Stimulated activated CD8-positive, alpha-beta memory T cell treated with anti-CD3 and anti-CD28 coated beads, Interleukin-12 subunit alpha, Interleukin-12 subunit beta, amount 100 ng/mL, for 4 hours (primary cell): Measurements from ENCODE around the gene GRSF1.
A peak's percentile ranks its signal among the peaks of the same experiment; 100 is the strongest.
"Not testable (repeated sequence)": the region's sequence is repeated elsewhere in the genome, so short reads cannot be mapped to it uniquely, and the experiment has no call there.

ENCODE experiments used
- DNase-seq: peaks from one replicate; pipeline ENCODE4 v3.0.0-alpha.2; 2020; ENCODE audit warnings: low read depth

The GRSF1 gene, protein sequence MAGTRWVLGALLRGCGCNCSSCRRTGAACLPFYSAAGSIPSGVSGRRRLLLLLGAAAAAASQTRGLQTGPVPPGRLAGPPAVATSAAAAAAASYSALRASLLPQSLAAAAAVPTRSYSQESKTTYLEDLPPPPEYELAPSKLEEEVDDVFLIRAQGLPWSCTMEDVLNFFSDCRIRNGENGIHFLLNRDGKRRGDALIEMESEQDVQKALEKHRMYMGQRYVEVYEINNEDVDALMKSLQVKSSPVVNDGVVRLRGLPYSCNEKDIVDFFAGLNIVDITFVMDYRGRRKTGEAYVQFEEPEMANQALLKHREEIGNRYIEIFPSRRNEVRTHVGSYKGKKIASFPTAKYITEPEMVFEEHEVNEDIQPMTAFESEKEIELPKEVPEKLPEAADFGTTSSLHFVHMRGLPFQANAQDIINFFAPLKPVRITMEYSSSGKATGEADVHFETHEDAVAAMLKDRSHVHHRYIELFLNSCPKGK

GRCh38 chr4:70839589-70840093 lies at the start of gene GRSF1:
TSS of gene GRSF1 (minus strand) at chr4:70839890. CDS start at chr4:70839827, 63 bp downstream.
- peak; percentile 82 for DNase-seq

- no peak for DNase-seq
These were observed 45.5 kb upstream of the GRSF1 start for GRCh38 chr4:70885174-70885573.

- no peak for DNase-seq
These were observed 41.0 kb upstream of the GRSF1 start for GRCh38 chr4:70880739-70881138.

DNA sequence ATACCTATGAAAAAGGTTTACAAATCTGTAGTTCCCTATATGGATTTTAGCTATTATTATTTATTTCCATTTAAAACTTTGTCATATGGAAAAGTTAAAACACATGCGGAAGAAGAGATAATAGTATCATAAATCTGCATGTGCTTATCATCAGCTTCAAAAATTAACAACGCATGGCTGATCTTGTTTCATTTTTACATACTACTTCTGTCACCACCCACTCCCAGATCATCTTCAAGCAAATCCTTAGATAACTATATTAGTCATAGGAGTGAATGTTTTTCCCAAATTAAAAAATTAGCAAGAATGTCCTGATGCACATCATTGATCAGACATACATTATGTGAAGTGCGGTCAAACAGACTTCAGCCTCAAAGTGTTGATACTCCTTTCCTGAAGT lies 37.9 kb upstream of the GRSF1 start:
- no peak for DNase-seq

DNA sequence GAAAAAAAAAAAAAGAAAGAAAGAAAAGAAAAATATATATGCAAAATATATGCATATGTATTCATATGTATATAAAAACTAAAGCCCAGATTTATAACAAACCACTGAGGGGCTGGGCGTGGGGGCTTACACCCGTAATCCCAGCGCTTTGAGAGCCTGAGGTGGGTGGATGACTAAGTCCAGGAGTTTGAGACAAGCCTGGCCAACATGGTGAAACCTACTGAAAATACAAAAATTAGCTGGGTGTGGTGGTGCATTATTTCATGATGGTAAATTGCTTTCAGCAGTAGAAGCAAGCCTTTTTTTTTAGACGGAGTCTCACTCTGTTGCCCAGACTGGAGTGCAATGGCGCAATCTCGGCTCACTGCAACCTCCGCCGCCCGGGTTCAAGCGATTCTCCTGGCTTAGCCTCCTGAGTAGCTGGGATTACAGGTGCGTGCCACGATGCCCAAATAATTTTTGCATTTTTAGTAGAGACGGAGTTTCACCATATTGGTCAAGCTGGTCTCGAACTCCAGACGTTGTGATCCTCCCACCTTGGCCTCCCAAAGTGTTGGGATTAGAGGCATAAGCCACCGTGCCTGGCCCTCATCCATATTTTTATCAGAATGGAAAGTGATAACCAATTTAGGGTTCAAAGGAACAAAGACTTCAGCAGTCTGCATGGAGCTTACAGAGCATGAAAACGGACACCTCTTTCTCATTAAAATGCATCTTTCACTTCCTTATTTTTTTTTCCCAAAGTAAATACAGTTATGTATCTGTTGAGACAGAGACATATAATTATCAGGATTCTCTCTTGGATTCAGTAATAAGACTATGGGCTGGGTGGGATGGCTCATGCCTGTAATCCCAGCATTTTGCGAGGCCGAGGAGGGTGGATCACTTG lies 34.8 kb upstream of the GRSF1 start:
- DNase-seq: no peak

DNA sequence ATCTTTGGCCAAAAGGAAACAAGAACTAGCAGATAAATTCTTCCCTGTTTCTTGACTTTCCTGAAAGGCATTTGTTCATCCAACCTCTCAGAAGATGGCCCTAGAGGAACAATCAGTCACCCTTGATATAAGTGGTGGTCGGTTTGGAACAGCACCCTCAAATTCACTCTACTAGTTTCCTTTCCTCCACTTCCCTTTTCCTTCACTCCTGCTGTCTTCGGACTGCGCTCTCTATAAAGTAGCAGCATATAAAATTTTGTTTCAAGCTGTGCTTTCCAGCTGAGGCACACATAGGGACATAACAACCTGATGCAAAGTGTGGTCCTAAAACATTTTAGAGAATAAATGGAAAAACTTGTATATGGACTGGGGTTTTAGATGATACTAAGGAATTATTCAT lies 33.5 kb upstream of the GRSF1 start:
- DNase-seq: no peak

- no peak for DNase-seq
These were observed 29.1 kb upstream of the GRSF1 start for GRCh38 chr4:70868778-70869177.

DNA sequence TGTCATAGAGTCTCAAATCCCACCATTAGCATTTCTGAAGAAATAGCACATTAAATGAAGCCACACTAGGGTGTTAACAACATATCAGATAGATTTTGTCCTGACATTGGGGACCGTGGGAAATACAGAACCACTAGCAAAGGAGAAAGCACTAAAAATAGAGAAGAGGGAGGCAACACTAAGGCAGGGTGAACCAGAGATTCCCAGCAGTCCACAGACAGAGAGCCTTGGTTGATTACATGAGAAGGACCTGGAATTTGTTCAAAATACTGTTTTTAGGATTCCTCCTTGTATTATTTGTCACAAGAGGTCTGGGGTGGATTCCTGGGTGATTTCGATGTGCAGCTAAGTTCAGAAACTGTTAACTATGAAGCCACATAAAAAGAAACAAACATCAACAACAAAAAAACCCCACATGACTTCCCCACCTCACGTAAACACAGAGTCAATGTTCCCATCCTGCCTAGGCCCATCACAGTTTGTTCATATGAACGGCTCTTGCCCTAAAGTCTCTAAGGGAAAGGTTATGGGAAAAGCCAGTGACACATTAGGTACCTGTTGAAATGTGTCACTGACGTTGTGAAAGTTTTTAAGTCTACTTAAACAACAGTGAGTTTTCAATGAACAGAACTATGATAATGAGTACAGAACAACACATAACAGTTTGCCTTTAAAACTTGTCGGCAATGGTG lies 23.6 kb upstream of the GRSF1 start:
- DNase-seq: no peak

GRCh38 chr4:70859066-70859465 lies 19.4 kb upstream of the GRSF1 start:
- DNase-seq: no peak

GRCh38 chr4:70858454-70858853 lies 18.8 kb upstream of the GRSF1 start:
- no peak for DNase-seq

- DNase-seq: no peak
These were observed 15.8 kb upstream of the GRSF1 start for GRCh38 chr4:70855464-70855863.

- no peak for DNase-seq
These were observed 9.6 kb upstream of the GRSF1 start for GRCh38 chr4:70849291-70849690.

DNA sequence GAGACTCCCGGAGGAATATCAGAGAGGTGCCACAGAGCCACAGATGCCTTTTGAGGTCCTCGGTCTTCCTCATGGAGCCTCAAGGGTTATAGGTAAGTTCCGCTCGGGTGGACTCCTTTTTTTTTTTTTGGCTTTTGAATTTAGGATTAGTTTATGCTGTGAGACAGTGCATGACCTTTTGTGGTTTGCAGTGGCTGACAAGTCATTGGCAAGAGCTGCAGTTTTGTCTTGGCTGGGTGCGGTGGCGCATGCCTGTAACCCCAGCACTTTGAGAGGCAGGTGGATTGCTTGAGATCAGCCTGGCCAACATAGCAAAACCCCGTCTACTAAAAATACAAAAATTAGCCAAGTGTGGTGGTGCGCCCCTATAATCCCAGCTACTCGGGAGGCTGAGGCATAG lies 4.5 kb upstream of the GRSF1 start:
- no peak for DNase-seq

- DNase-seq: no peak
These were observed 3.2 kb upstream of the GRSF1 start for GRCh38 chr4:70842761-70843435.

- DNase-seq: no peak
These were observed 2.3 kb upstream of the GRSF1 start for GRCh38 chr4:70841951-70842350.

GRCh38 chr4:70841211-70841610 lies 1.5 kb upstream of the GRSF1 start:
- DNase-seq: no peak

DNA sequence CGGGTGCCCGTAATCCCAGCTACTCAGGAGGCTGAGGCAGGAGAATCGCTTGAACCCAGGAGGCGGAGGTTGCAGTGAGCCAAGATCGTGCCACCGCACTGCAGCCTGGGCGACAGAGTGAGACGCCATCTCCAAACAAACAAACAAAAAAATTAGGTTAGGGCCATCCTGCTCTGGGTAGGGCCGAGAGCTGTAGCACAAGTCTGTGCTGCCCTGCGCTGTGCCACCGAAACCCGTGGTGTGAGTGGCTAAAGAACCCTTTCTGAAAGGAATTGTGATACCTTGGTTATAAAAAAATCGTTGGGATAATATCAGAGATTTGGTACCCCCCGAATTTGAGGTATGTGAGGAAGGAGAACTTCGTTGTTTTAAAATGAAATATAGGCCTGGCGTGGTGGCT lies 941 bp upstream of the GRSF1 start:
- DNase-seq: not testable (repeated sequence)

GRCh38 chr4:70840137-70840536 lies 447 bp upstream of the GRSF1 start:
- DNase-seq: peak; percentile 45

DNA sequence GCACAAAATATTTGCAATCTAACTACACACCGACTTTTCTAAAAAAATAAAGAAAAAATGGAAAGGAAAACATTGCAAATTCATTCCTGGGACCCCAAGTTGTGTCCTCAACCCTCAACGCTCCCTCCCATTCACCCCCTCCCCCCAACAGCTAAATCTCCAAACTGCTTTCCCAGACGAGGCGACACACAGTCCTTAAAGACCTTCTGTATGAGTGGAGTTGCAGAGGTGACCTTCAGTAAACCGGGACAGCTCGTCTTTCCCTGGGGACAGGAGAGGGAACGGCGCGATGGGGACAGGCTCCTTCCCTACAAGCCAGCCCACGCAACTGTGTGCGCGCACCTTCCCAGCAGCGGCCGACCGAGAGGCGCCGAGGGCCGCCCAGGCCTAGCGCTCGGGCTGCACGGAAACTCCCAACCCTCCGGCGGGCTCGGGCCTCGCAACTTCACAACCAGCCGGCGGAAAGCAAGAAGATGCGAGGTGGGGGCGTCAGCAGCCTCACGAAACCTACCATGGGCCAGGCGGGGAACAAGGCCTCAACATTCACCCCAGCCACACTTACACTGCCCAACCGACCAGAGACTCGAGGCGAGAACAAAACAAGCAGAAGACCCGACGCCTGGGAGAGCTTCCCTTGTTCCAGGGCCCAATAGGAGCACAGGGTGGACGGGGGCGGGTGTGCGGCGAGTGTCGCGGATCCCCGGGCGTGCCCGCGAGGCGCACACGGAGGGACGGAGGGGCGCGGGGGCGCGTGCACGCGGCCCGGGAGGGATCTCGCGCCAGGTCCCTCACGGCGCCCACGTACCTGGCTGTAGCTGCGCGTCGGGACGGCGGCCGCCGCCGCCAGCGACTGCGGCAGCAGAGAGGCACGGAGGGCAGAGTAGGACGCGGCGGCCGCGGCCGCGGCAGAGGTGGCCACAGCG lies 763 bp downstream of the GRSF1 start:
- DNase-seq: peak; percentile 53

GRCh38 chr4:70838204-70838603 lies 1.5 kb downstream of the GRSF1 start:
- DNase-seq: no peak
